H1 (cell line): ENCODE measurements around the gene KSR2. TPM values are rescaled to one million over a fixed set of nuclear protein-coding genes. Genes with fewer than 3 reads are reported as not detected.

Source experiments
- CHD7 ChIP-seq: fragments of 300-600 bp; sonication (generic); IDR thresholded peaks from 2 replicates; pipeline ENCODE4 v1.7.1; 2012; ENCODE audit warnings: low read length, moderate library complexity, mild to moderate bottlenecking, inconsistent platforms; ENCODE audit not compliant: insufficient replicate concordance
- CREB1 ChIP-seq: IDR thresholded peaks from 2 replicates; pipeline ENCODE4 v1.6.1; 2012; ENCODE audit warnings: inconsistent platforms
- GTF2F1 ChIP-seq: IDR thresholded peaks from 2 replicates; pipeline ENCODE4 v1.6.1; 2012; ENCODE audit warnings: low read depth, low read length, improper control_type of control experiment, borderline replicate concordance
- TAF1 ChIP-seq: IDR thresholded peaks from 2 replicates; pipeline ENCODE4 v1.6.1; 2011; ENCODE audit warnings: mild to moderate bottlenecking, low read depth, low read length
- polyA plus RNA-seq, 7 experiments: library from polyadenylated mRNA; depleted of rRNA in 3 of 7; stranded (reverse) in 5 of 7; unstranded in 2 of 7; fragments of >200 nt in 5 of 7; fragments of 200-250 nt in 2 of 7; gene quantifications; 1 replicate in 5 of 7; 2 replicates in 1 of 7; 4 replicates in 1 of 7; pipeline versions ENCODE4 v1.2.1 to v1.2.3, GENCODE V29; 2011 to 2013; ENCODE audit warnings: missing spikeins in 2 of 7, mixed read lengths in 2 of 7
- total RNA-seq: library from RNA; stranded (reverse); fragmentation: NEBNext Ultra II Directional; extraction: Animal tissue kit (Norgen Biotek cat#: 25700); gene quantifications from 2 replicates; pipeline ENCODE4 v1.2.1, GENCODE V29; 2021

The KSR2 gene
- total and polyA plus RNA-seq, 2 of the 8 experiments (the other 6 are each of a cell fraction or from before 2014, with no cell fraction given): 0.74 to 2.2 TPM

GRCh38 chr12:117966511-117966910 is 2.3 kb downstream of the KSR2 start (continued):
- TF ChIP-seq CHD7 (no peak), TAF1 (no peak), CREB1 (no peak), GTF2F1 (no peak)
